CD1c-positive myeloid dendritic cell (primary cell): Measurements from ENCODE around the gene WNT3.
"Not testable (repeated sequence)": the region's sequence is repeated elsewhere in the genome, so short reads cannot be mapped to it uniquely, and the experiment has no call there.

Experiments
- DNase-seq: peaks from one replicate; pipeline ENCODE4 v3.0.0-alpha.2; 2016; ENCODE audit errors: extremely low spot score

WNT3 gene

GRCh38 chr17:46813920-46814319 is 4.6 kb downstream of the WNT3 start:
- no peak for DNase-seq

- no peak for DNase-seq
Measured at GRCh38 chr17:46812624-46813318, 5.7 kb downstream of the WNT3 start.

- DNase-seq, result no peak
Measured at GRCh38 chr17:46811978-46812583, 6.4 kb downstream of the WNT3 start.

- DNase-seq, result no peak
Measured at GRCh38 chr17:46810837-46811236, 7.7 kb downstream of the WNT3 start.

- DNase-seq, result no peak
Measured at GRCh38 chr17:46809110-46809571, 9.4 kb downstream of the WNT3 start.

- no peak for DNase-seq
Measured at GRCh38 chr17:46805771-46806170, 12.7 kb downstream of the WNT3 start.

GRCh38 chr17:46803544-46803943 is 14.9 kb downstream of the WNT3 start:
- DNase-seq, result no peak

GRCh38 chr17:46802800-46803199 is 15.7 kb downstream of the WNT3 start:
- DNase-seq, result no peak

GRCh38 chr17:46800573-46800972 is 17.9 kb downstream of the WNT3 start:
- DNase-seq, result no peak

- DNase-seq, result no peak
Measured at GRCh38 chr17:46796956-46797530, 21.4 kb downstream of the WNT3 start.

GRCh38 chr17:46796524-46796923 is 22.0 kb downstream of the WNT3 start:
- no peak for DNase-seq

- no peak for DNase-seq
Measured at GRCh38 chr17:46796084-46796483, 22.4 kb downstream of the WNT3 start.

GRCh38 chr17:46795379-46795952 is 23.0 kb downstream of the WNT3 start:
- DNase-seq, result no peak

GRCh38 chr17:46794318-46794717 is 24.2 kb downstream of the WNT3 start:
- DNase-seq, result no peak

- DNase-seq, result no peak
Measured at GRCh38 chr17:46793541-46793940, 25.0 kb downstream of the WNT3 start.

- DNase-seq, result not testable (repeated sequence)
Measured at GRCh38 chr17:46793023-46793422, 25.5 kb downstream of the WNT3 start.

- DNase-seq, result no peak
Measured at GRCh38 chr17:46792071-46792470, 26.4 kb downstream of the WNT3 start.

GRCh38 chr17:46791531-46791930 is 27.0 kb downstream of the WNT3 start:
- DNase-seq, result no peak

- DNase-seq, result no peak
Measured at GRCh38 chr17:46790216-46790615, 28.3 kb downstream of the WNT3 start.

- DNase-seq, result no peak
Measured at GRCh38 chr17:46789610-46790009, 28.9 kb downstream of the WNT3 start.

- no peak for DNase-seq
Measured at GRCh38 chr17:46788796-46789195, 29.7 kb downstream of the WNT3 start.

- DNase-seq, result no peak
Measured at GRCh38 chr17:46788300-46788699, 30.2 kb downstream of the WNT3 start.

GRCh38 chr17:46787478-46787877 is 31.0 kb downstream of the WNT3 start:
- no peak for DNase-seq
